Measurements from ENCODE around the gene ABL1.
"Not testable (repeated sequence)": the region's sequence is repeated elsewhere in the genome, so short reads cannot be mapped to it uniquely, and the experiment has no call there.

ABL1 gene

DNA sequence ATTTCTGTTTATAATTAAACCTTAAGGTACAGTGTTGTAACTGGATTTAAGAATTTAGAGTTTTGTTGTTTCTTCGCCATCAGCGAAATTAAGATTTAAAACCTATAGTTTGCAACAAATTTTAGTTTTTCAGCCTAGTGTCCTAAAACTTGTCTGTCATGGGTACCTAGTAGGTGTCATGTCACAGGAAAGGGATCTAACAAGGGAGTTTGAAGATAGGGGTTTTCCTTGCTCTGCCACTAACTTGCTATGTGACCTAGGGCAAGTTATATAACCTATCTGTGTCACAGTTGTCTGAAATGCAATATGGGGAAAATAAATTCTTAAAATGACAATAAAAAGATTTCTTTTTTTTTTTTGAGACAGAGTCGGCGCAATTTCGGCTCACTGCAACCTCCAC, 9.2 kb upstream of the ABL1 start:
- DNase-seq: no peak

DNA sequence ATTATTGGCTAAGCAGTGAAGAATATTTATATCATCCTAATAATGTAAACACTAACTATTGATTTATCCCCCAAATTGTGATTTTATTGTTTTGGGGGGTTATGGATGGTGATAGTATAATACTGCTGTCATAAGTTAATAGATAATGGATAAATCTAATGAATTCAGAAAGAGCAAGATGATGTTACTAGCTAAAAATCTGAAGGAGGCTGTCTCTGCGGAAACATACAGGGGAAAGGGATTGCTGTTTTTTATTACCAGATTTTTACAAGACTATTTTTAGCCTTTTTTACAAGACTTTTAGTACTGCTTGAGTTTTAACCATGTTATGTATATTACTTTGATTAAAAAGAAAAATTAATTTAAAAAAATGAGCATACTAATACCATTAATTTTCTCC, 5.3 kb upstream of the ABL1 start:
- no peak for DNase-seq

DNA sequence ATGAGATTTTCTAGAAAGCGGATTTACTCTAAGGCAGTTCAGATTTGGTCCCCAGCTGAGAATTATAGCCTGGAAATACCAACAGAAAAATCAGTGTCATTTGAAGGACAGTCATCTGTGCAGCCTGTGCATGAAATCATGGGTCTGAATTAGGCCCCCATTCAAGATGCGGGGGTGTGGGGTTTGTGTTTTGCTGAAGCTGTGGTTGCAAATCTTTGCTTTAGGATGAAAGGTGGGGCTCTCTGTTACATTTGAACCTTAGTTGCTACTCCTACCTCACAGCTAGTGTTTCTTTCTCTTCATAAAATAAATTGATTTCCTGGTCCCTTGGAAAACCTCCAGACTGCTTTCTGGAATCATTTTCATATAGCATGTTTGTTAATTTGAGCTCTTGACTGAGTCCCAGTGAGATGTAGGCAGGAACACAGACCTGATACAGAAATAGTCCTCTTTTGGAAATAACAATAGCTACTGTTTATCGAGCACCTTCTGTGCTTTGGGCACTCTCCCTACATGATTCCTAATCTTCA, 4.8 kb upstream of the ABL1 start:
- no peak for DNase-seq

DNA sequence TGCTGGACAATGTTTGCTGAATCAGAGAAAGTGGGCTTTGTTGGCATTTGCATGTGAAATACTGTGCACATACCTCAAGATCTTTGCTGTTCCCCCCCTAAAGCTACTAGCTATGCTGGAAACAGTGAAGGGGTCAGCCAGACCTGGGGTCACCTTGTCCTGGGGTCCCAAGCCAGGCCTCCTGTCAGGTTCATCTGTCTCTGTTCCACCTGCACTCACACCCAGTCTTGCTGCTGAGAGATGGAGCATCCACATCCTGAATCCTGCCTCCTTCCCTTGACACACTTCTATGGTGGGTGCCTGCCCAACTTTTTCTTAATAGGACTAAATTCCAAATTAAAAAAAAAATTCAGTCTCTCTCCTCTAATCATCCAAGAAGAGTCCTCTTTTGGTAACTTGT, 4.0 kb upstream of the ABL1 start:
- no peak for DNase-seq

DNA sequence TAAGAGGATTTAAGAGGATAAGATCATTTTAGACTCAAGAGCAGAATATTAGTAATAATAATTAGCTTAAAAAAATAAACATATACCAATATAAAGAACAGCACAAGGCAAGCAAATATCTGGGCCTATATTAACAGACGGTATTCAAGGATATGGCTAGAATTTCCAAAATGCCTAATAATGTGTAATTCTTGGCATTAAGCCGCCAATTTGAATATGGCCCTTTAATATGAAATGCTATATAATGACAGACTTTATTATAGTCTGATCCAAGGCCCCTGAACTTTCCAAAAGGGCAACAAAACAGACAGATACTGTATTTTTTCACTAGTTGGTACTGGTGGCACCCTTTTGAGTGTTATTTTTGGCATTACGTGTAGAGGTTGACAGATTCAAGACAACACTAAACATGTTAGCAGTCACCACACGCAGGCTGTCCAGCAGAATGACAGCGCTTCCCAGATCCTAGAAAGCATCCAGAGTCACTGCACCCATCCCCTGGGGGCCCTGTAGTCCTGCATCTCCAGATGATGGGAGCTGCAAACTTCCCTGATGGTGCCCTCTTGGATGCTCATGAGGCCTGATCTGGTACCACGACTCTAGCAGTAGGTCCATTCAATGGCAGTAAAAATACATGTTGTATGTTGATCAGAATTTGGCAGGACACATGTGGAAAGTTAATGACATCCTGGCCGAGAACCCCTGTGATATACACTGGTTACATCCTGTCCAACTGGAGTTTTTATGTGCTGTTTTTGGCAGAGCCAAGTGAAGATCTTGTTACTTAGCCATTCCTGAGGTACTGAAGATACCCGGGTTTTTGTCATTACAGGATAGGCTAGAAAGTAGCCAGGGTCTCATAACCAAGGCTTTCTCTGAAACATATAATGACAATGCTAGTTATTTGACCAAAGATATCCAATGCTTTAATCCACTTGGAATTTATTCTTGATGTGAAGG, 1.7 kb upstream of the ABL1 start:
- no peak for DNase-seq

DNA sequence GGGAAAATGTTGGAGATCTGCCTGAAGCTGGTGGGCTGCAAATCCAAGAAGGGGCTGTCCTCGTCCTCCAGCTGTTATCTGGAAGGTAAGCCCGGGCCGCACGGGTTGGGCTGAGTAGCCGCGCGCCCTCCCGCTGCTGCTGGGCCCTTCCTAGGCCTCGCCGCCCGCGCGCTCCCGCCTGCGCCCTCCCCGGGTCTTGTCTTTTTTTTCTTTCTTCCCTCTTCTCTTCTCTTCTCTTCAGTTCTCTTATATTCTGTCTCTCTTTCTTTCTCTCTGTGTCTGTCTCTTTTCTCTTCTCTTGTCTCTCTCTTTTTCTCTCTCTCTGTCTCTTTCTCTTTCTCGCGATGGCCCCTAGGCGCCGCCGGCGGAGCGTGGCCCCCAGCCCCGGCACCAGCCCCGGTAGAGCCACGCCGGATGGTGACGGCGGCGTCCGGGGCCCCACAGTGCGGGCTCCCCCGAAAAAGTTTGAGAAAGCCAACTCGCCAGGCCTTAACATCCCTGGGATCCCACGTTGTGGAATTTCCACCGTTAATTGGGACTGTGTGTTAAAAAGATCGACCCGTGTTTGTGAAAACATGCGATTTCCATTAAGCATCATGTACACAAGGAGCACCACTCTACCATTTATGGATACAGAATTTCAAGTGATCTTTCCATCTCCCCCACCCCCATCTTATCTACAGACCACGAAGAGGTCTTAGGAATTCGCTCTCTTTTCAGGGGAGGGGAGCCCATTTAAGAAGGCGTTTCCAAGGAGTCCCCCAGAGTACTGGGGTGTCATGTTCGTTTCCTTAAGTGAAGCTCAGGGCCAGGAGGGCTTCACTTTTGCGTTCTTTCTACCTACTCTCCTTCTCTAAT, 616 bp downstream of the ABL1 start:
- peak; percentile 44 for DNase-seq

DNA sequence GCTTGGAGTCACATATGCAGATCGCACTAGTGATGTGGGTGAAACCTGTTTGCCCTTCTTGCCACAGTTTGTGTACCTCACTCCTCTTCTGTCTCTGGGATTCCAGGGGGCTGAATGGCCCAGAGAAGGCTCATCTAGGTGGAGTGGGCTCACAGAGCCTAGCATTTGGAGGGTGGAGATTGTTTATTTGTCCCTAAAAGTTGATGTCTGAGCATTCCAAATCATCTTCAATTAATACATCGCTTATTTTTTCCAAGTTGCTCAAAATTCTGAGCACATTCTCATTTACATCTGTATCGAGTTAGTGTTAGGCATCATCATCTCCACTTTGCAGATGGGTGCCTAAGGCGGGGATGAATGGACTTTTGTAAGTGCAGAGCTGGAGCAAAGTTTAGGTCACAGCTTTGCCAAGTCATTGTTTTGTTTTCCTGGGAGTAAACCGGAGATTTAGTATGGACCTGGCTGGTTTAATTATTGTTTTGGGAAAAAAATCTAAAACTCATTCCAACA, 2.0 kb downstream of the ABL1 start:
- no peak for DNase-seq

DNA sequence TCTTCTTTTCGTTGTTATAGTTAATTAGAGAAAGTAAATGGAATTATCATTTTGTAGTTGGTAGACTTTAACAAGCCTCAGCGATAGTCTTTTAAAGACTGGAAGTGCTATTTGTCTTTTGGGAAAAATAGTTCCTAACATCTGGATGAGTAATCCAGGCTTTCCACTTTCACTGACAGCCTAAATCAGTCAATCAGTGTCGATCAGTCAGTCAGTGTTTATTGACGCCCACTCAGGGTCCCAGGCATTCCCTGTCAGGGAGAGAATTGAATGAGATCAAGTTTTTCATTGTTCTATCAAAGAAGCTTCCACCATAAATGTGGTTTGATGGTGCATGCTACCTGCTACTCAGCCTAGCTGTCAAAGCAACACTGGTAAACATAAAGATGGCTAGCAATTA, 2.6 kb downstream of the ABL1 start:
- no peak for DNase-seq

DNA sequence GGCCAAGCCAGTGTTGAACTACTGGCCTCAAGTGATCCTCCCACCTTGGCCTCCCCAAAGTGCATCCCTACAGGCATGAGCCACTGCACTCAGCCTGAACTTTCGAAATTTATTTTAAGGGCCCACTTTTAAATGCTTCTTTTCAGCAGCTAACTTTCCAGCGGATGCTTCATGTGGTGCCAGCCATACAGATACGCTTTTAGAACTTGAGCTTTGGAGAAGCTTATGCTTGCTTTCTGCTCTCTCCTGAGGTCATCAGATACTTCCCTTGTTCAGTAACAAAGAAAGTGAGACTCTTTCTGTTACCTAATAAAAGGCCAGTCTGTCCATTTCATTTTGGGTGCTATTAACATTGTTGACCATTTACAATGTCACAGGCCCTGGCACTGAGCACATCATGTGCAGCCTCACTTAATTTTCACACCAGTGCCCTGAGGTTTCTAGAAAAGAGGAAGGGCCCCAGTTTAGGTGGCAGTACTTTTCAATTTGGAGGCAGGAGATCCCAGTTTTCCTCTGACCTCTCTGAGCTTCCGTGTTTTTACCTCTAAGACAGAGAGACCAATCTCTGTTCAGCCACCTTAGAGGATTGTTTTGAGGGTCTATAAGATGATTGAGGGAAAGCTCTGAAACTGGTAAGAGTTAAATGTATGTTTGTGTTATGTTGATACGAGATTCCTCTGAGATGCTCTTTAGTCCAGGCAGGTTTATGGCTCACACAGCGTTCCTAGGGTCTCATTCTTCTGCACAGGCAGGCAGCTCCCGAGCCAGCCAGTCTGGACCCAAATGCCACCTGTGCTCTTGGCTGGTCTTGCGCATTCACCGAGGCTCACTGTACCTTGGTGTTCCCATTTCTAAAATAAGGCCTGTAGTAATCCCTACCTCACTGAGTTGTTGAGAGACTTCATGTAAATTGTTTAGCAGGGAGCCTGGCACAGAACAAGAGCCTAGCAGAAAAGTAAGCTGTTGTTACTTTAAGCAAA, 4.4 kb downstream of the ABL1 start:
- DNase-seq: no peak

DNA sequence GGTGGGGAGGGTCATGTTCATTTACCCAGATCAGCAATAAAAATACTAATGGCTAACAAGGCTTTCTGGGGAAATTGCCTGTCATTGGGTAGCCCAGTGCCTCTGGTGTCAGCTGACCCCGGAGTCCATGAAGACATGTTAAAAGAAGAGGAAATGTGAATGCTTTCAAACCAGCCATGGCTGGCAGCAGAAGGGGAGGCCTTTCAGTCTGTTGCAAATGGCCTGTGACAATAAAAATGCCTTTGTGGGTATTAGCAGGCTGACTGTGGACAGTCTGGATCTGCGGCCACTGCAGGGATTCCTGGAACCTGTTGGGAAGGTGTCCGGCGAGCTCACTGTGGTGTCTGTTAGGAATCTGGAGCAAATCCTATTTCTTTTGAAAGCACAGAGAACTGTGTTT, 7.5 kb downstream of the ABL1 start:
- DNase-seq: no peak

DNA sequence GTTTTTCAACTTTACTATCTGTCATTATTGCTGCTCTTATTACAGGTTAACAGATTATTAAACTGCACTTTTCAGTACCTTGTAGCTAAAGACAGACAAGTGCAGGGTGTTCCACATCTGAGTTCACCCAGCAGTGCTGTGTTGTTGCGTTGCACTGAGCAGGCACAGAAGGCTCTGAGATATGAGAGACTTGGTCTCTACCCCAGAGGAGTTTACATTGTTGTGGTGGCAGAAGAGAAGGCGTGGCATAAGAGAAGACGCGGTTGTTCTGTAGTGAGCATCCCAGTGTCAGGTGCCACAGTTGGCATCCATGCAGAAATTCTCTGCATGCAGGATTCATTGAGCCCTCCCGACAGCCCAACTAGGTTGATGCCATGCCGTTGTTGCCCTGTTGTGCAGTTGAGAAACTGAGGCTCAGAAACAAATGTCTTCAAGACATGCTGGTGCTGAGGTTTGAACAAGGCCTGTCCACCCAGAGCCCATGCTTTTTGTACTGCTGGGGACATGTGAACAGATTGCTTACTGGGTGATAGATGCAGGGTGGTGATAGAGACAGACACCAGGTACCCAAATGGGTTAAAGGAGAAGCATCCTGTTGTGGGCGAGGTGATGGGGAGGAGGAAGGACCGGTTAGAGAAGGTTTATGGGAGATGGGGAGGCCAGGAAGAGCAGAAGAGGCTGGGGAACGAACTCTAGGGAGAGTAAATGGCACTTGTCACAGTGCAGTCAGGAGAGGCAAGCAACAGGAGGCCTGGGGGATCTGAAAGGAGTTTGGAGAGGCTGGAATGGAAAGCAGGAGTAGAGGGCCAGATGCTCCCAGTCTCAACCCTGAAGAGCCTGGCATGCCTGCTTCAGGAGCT, 8.2 kb downstream of the ABL1 start:
- no peak for DNase-seq

DNA sequence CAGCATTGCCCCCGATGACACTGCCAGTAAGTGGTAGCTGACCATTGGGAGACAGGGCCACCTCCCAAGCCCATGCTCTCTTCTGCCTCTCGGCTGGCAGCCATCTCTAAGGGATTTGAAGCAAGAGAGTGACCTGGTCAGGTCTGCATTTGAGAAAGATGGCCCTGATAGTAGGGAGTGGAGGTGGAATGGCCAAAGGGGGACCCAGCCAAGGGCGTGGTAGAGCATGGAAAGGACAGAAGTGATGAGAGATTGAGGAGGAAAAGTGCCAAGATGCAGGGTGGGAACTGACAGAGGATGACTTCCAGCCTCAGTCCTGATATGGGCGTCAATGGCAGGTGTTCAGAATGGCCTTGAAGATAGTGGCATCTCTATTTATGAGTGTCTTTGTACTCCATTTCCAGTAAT, 9.0 kb downstream of the ABL1 start:
- DNase-seq: no peak

DNA sequence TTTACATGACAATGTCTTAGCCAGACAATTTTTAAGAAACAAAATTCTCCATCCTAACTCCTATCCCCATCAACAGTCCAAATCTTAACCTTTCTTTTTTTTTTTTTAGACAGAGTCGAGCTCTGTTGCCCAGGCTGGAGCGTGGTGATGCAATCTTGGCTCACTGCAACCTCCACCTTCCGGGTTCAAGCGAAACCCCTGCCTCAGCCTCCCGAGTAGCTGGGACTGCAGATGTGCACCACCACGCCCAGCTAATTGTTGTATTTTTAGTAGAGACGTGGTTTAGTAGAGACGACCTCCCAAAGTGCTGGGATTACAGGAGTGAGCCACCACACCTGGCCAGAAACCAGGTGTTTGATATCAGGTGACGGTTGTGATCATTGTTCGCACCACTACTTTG, 10.2 kb downstream of the ABL1 start:
- no peak for DNase-seq

DNA sequence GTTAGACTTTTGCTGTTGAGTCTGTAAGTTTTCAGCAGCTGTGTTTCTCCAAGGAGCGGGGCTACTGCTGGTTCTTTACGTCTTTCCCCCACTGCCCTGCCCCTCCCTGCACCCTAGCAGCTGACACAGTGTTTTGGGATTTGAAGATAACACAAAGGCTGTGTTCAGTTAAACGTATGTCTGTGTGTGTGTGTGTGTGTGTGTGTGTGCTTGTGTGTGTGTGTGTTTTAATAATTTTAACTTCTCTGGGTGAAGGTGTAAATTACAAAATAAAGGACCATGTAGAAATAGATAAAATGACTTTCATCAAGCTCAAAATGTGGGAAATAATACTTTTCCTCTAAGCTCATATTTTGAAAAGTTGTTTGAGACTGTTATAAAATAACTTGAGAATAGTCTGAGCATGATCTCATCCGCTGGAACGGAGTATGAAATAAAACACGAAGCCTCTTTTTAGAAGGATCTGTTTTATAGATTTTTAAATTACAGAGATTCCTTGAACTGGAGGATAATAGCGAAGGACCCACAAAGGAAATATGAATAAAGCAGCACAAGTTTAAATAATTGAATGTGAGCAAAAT, 10.9 kb downstream of the ABL1 start:
- no peak for DNase-seq

DNA sequence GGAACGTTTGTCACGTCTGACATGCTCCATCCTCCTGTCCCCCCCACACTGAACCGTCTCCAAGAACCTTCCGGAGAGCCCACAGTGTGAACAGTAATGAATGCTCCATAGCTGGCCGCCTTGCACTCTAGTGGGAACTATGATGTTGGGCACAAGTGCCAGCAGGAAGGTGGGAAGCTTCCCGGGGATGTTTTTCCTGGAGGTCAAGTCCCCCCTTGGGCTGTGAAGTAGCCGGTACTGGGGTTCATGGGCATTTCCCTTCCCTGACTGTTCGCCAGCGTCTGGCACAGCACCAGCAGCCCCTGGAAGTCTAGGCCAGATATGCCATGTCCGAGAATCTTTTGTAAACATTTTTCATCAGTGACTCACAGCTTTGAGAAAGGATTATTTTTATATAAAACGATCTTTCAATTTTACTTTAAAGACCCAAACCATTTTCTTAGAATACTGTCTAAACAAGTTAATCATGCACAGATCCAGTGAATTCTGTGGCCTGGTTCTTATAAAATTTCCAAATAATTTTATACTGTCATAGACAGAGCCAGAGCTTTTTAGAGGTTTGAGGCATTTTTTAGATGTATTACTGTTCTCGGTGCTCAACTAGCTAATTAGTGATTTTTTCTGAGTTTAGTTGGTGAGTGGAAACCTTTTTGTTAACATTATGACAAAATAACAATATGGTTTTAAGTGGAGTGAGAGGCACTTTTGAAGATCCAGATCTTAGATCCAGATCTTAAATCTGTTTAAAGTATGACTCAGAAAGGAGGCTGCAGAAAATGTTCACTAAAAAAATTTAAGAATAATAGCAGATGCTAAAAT, 11.6 kb downstream of the ABL1 start:
- no peak for DNase-seq

DNA sequence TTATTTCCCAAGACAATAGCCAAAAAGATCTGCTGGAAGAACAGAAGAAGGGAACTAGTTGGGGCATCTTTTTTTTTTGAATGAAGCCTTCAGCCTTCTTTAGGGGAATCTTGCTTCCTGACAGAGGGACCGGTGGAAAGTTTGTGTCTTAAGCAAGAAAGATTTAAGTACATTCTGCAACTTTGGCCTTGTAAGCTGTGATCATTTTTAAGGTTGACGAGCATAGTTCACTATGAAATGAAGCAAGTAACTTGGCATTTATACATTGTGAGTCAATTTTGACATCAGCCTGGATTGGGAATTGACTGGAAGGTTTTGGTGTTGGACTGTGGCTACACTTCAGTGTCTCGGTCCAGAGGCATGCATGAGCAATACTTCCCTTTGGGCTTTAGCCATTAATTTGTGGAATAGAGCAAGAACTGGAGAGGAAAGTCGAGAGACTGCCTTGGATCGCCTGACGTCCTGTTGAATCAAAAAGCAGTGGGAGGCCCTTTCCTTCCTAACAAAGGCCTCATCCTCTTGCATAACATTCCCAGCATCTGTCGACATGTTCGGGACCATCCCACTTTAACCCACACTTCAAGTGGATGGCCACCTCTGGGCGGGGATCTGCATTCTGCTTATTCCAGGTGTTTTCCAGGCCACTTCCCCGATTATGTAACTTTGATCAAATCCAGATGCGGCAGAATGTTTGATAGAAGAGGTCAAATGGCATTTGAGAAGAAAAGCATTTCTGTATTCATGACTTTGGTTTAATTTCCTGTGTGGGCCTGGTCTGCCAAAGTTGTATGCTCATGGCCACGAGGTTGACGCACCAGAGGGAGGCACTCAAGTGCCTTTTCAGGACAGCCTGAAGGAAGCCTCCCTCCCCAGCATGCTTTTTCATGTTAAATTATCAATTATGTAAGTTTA, 12.5 kb downstream of the ABL1 start:
- DNase-seq: no peak

DNA sequence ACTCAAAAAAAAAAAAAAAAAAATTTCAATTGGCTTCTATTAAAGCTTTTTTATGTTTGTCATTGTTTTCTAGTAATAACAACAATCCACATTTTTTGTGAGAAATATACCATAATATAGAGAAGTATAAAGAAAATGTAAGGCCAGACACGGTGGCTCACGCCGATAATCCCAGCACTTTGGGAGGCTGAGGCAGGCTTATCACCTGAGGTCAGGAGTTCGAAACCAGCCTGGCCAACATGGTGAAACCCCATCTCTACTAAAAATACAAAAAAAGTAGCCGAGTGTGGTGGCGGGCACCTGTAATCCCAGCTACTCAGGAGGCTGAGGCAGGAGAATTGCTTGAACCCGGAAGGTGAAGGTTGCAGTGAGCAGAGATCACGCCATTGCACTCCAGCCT, 13.5 kb downstream of the ABL1 start:
- not testable (repeated sequence) for DNase-seq

DNA sequence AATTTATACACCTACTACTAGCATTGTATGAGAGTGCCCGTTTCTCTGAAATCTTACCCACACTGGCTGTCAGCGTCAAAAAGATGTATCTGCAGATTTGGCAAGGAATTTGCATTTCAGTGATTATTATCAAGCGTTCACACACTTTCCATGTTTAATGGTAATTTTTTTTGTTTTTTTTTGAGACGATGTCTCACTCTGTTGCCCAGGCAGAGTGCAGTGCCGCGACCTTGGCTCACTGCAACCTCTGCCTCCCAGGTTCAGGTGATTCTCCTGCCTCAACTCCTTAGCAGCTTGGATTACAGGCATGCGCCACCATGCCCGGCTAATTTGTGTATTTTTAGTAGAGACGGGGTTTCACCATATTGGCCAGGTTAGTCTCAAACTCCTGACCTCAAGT, 14.3 kb downstream of the ABL1 start:
- no peak for DNase-seq

DNA sequence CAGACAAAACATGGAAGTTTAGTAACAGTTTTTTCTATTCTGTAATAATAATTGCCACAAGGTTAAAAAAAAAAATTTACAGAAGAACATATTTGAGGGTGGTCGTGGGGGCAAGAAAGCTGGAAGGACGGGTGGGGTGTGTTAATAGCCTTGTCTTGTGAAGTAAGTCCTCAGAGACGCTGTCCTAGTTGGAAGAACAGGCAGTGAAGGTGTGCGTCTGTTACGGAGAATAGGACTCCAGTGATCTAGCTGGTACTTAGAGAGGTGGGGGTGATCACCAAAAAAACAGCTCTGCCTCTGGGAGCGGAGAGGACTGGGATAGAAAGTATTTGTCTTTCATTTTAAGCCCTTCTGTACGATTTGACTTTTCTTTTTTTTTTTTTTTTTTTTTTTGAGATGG, 17.7 kb downstream of the ABL1 start:
- no peak for DNase-seq

Data from DMS79 treated with DMSO at 0.1 percent for 48 hours (cell line).